Stimulated activated CD4-positive, alpha-beta T cell treated with anti-CD3 and anti-CD28 coated beads, Interleukin-2, amount 100 ng/mL, for 48 hours (primary cell): ENCODE measurements around the gene ASB10.

Experiments
- DNase-seq, 2 donors: peaks; one replicate each; pipeline ENCODE4 v3.0.0-alpha.2; 2020

ASB10 gene

GRCh38 chr7:151134743-151135524 lies 52.1 kb downstream of the ASB10 start:
- DNase-seq: no peak

- no peak for DNase-seq
These were observed 52.9 kb downstream of the ASB10 start for GRCh38 chr7:151133986-151134742.

- no peak for DNase-seq
These were observed 53.6 kb downstream of the ASB10 start for GRCh38 chr7:151133266-151133985.

GRCh38 chr7:151132461-151133205 lies 54.4 kb downstream of the ASB10 start:
- DNase-seq: no peak

- DNase-seq: no peak
These were observed 55.3 kb downstream of the ASB10 start for GRCh38 chr7:151131592-151132293.

- no peak for DNase-seq
These were observed 55.8 kb downstream of the ASB10 start for GRCh38 chr7:151131224-151131591.

GRCh38 chr7:151130741-151131157 lies 56.3 kb downstream of the ASB10 start:
- no peak for DNase-seq

GRCh38 chr7:151129960-151130591 lies 57.0 kb downstream of the ASB10 start:
- no peak for DNase-seq

- DNase-seq: no peak
These were observed 57.7 kb downstream of the ASB10 start for GRCh38 chr7:151129117-151129959.

GRCh38 chr7:151128716-151129115 lies 58.3 kb downstream of the ASB10 start:
- DNase-seq: no peak

GRCh38 chr7:151128144-151128543 lies 58.9 kb downstream of the ASB10 start:
- no peak for DNase-seq

- no peak for DNase-seq
These were observed 60.4 kb downstream of the ASB10 start for GRCh38 chr7:151126491-151127137.

- no peak for DNase-seq
These were observed 61.1 kb downstream of the ASB10 start for GRCh38 chr7:151125846-151126481.
